HTR-8/SVneo (cell line): ENCODE data around the gene PLCB4.

Experiments used
- DNase-seq: peaks from one replicate; pipeline ENCODE4 v3.0.0; 2011; ENCODE audit warnings: low spot score, mixed read lengths; ENCODE audit not compliant: insufficient read length
- FAIRE-seq: peaks from 2 replicates; lab custom pipeline; 2011; peaks lifted over from hg19 to GRCh38; lab: Jason Lieb, UNC

PLCB4 gene

GRCh38 chr20:9499126-9499899 is 430.4 kb downstream of the PLCB4 start:
- no peak for DNase-seq
- FAIRE-seq = no peak

- no peak for FAIRE-seq
- DNase-seq = no peak
Measured at GRCh38 chr20:9500121-9500520, 431.2 kb downstream of the PLCB4 start.

- FAIRE-seq (no peak), DNase-seq (no peak)
Measured at GRCh38 chr20:9501473-9501872, 432.6 kb downstream of the PLCB4 start.

- FAIRE-seq = no peak
- DNase-seq = no peak
Measured at GRCh38 chr20:9503526-9504245, 434.8 kb downstream of the PLCB4 start.

GRCh38 chr20:9506280-9506821 is 437.5 kb downstream of the PLCB4 start:
- DNase-seq (no peak), FAIRE-seq (no peak)

GRCh38 chr20:9506964-9507369 is 438.1 kb downstream of the PLCB4 start:
- FAIRE-seq = no peak
- DNase-seq = no peak

- DNase-seq (no peak), FAIRE-seq (no peak)
Measured at GRCh38 chr20:9507544-9508239, 438.8 kb downstream of the PLCB4 start.

- FAIRE-seq = no peak
Measured at GRCh38 chr20:9508240-9508661, 439.4 kb downstream of the PLCB4 start.

GRCh38 chr20:9508696-9509178 is 439.9 kb downstream of the PLCB4 start:
- DNase-seq = no peak
- no peak for FAIRE-seq

More at GRCh38 chr20:9508240-9508661, 439.4 kb downstream of the PLCB4 start:
- no peak for DNase-seq

GRCh38 chr20:9509246-9509645 is 440.4 kb downstream of the PLCB4 start:
- FAIRE-seq = no peak

GRCh38 chr20:9510911-9511310 is 442.0 kb downstream of the PLCB4 start:
- DNase-seq (no peak), FAIRE-seq (no peak)

More at GRCh38 chr20:9509246-9509645, 440.4 kb downstream of the PLCB4 start:
- DNase-seq = no peak

- DNase-seq (no peak), FAIRE-seq (no peak)
Measured at GRCh38 chr20:9514072-9514460, 445.2 kb downstream of the PLCB4 start.

GRCh38 chr20:9514461-9515213 is 445.8 kb downstream of the PLCB4 start, which contains the start of gene LAMP5:
TSS of gene LAMP5 (plus strand) at chr20:9514590. CDS start at chr20:9514853, 263 bp downstream.
- no peak for FAIRE-seq
- DNase-seq = no peak

GRCh38 chr20:9515214-9515585 is 446.3 kb downstream of the PLCB4 start:
- DNase-seq (no peak), FAIRE-seq (no peak)

- DNase-seq = no peak
- no peak for FAIRE-seq
Measured at GRCh38 chr20:9515741-9516233, 446.9 kb downstream of the PLCB4 start.

GRCh38 chr20:9516234-9516871 is 447.5 kb downstream of the PLCB4 start:
- DNase-seq = no peak
- no peak for FAIRE-seq

GRCh38 chr20:9517297-9518162 is 448.6 kb downstream of the PLCB4 start:
- FAIRE-seq = no peak
- DNase-seq = no peak

GRCh38 chr20:9518576-9519175 is 449.8 kb downstream of the PLCB4 start:
- DNase-seq (no peak), FAIRE-seq (no peak)
